OCI-LY1 (cell line): ENCODE measurements around the gene PPP1R36.

Source experiments
- H2AFZ ChIP-seq: fragments of 200-600 bp; sonication (generic), shearing (Covaris generic); 2 replicates; pipeline ENCODE4 v1.6.0; 2014; ENCODE audit warnings: antibody characterized with exemption, mild to moderate bottlenecking, low read length
- H3F3A ChIP-seq: fragments of 200-600 bp; sonication (generic), shearing (Covaris generic); 2 replicates; pipeline ENCODE4 v1.6.0; 2014; ENCODE audit warnings: mild to moderate bottlenecking, antibody characterized with exemption, low read length, moderate library complexity; ENCODE audit not compliant: insufficient read depth
- H3K27ac ChIP-seq: fragments of 200-600 bp; sonication (generic); 2 replicates; pipeline ENCODE4 v1.5.1; 2014; ENCODE audit warnings: low read length, mixed run types, mild to moderate bottlenecking, low read depth; ENCODE audit not compliant: poor library complexity, severe bottlenecking
- H3K27me3 ChIP-seq: fragments of 200-600 bp; sonication (generic); 2 replicates; pipeline ENCODE4 v1.6.0; 2014; ENCODE audit warnings: antibody characterized with exemption, mild to moderate bottlenecking, low read length, moderate library complexity; ENCODE audit not compliant: insufficient read depth
- H3K36me3 ChIP-seq: fragments of 200-600 bp; sonication (generic); 2 replicates; pipeline ENCODE4 v1.6.1; 2014; ENCODE audit warnings: mild to moderate bottlenecking, antibody characterized with exemption, low read length, moderate library complexity, mixed read lengths; ENCODE audit not compliant: insufficient read depth
- H3K4me1 ChIP-seq: fragments of 200-600 bp; sonication (generic); 2 replicates; pipeline ENCODE4 v1.5.1; 2014; ENCODE audit warnings: mild to moderate bottlenecking, low read length, moderate library complexity; ENCODE audit not compliant: insufficient read depth, severe bottlenecking
- H3K4me2 ChIP-seq: fragments of 200-600 bp; sonication (generic), shearing (Covaris generic); 2 replicates; pipeline ENCODE4 v1.6.1; 2014; ENCODE audit warnings: low read length
- H3K4me3 ChIP-seq: fragments of 200-600 bp; sonication (generic); 2 replicates; pipeline ENCODE4 v1.5.1; 2014; ENCODE audit warnings: low read length, low read depth, mild to moderate bottlenecking, mixed read lengths; ENCODE audit not compliant: poor library complexity, severe bottlenecking
- H3K79me2 ChIP-seq: fragments of 200-600 bp; shearing (Covaris generic); 2 replicates; pipeline ENCODE4 v1.6.1; 2016; ENCODE audit warnings: mixed run types, low read length, mixed read lengths; ENCODE audit not compliant: insufficient read depth
- H3K9ac ChIP-seq: fragments of 200-600 bp; sonication (generic), shearing (Covaris generic); 2 replicates; pipeline ENCODE4 v1.6.1; 2014; ENCODE audit warnings: mild to moderate bottlenecking, low read length, mixed read lengths
- H3K9me2 ChIP-seq: fragments of 200-600 bp; sonication (generic), shearing (Covaris generic); 2 replicates; pipeline ENCODE4 v1.6.1; 2014; ENCODE audit warnings: low read depth, mild to moderate bottlenecking, low read length, mixed read lengths
- H3K9me3 ChIP-seq: fragments of 200-600 bp; shearing (Covaris generic); 2 replicates; pipeline ENCODE4 v1.6.1; 2014; ENCODE audit warnings: low read length, mixed read lengths
- H4K20me1 ChIP-seq: fragments of 200-600 bp; sonication (generic), shearing (Covaris generic); 2 replicates; pipeline ENCODE4 v1.6.0; 2016; ENCODE audit warnings: mild to moderate bottlenecking, low read length; ENCODE audit not compliant: insufficient read depth
- CTCF ChIP-seq: fragments of 200-600 bp; sonication (generic), shearing (Covaris generic); IDR thresholded peaks from 2 replicates; pipeline ENCODE4 v1.5.1; 2017; ENCODE audit warnings: mild to moderate bottlenecking, antibody characterized with exemption, low read length, moderate library complexity, mixed read lengths
- EZH2 ChIP-seq: fragments of 200-600 bp; sonication (generic), shearing (Covaris generic); IDR thresholded peaks from 2 replicates; pipeline ENCODE4 v1.8.0; 2017; ENCODE audit warnings: borderline replicate concordance, mixed run types, mild to moderate bottlenecking, antibody characterized with exemption, low read length, moderate library complexity, mixed read lengths

The PPP1R36 gene

GRCh38 chr14:64541972-64542835, 7.6 kb upstream of the PPP1R36 start:
- H3K79me2 ChIP-seq = no peaks in the 10 kb centered on the region
- peaks cover 11% of the 10 kb centered on the region for H3K4me1 ChIP-seq
- TF ChIP-seq CTCF (no peak), EZH2 (no peak)
- H3K36me3 ChIP-seq = no peaks in the 10 kb centered on the region
- no peak overlapping the region for H3K9ac ChIP-seq
- no peak overlapping the region for H3K4me3 ChIP-seq
- H4K20me1 ChIP-seq = no peaks in the 10 kb centered on the region
- no peak overlapping the region for H2AFZ ChIP-seq
- no peaks in the 10 kb centered on the region for H3F3A ChIP-seq
- H3K9me3 ChIP-seq = peaks cover 5% of the 10 kb centered on the region; the same call in 1 of the 2 replicates
- no peaks in the 10 kb centered on the region for H3K27me3 ChIP-seq
- H3K27ac ChIP-seq = no peak overlapping the region
- no peaks in the 10 kb centered on the region for H3K9me2 ChIP-seq
- H3K4me2 ChIP-seq = no peak overlapping the region

GRCh38 chr14:64542836-64543201, 6.9 kb upstream of the PPP1R36 start:
- peaks cover 5% of the 10 kb centered on the region; the same call in 1 of the 2 replicates for H3K9me3 ChIP-seq
- peaks cover 11% of the 10 kb centered on the region for H3K4me1 ChIP-seq
- H3K9me2 ChIP-seq = no peaks in the 10 kb centered on the region
- no peak overlapping the region for H2AFZ ChIP-seq
- TF ChIP-seq EZH2 = no peak
- no peak for TF ChIP-seq CTCF
- no peak overlapping the region for H3K4me3 ChIP-seq
- no peak overlapping the region for H3K9ac ChIP-seq
- H3K27me3 ChIP-seq = no peaks in the 10 kb centered on the region
- no peaks in the 10 kb centered on the region for H3F3A ChIP-seq
- no peaks in the 10 kb centered on the region for H3K79me2 ChIP-seq
- H3K4me2 ChIP-seq = no peak overlapping the region
- H3K36me3 ChIP-seq = no peaks in the 10 kb centered on the region
- H3K27ac ChIP-seq = no peak overlapping the region
- no peaks in the 10 kb centered on the region for H4K20me1 ChIP-seq

GRCh38 chr14:64544607-64545312, 5.0 kb upstream of the PPP1R36 start:
- Histone ChIP-seq H3F3A (no peaks in the 10 kb centered on the region), H3K27me3 (no peaks in the 10 kb centered on the region), H2AFZ (no peak overlapping the region), H3K9me3 (peaks cover 5% of the 10 kb centered on the region; the same call in 1 of the 2 replicates), H3K4me2 (no peak overlapping the region), H3K27ac (no peak overlapping the region), H3K9ac (no peak overlapping the region), H3K9me2 (no peaks in the 10 kb centered on the region), H4K20me1 (no peaks in the 10 kb centered on the region), H3K79me2 (no peaks in the 10 kb centered on the region), H3K4me1 (peaks cover 10% of the 10 kb centered on the region), H3K36me3 (no peaks in the 10 kb centered on the region), H3K4me3 (no peak overlapping the region)
- no peak for TF ChIP-seq EZH2
- no peak for TF ChIP-seq CTCF
